Adipocyte (in vitro differentiated cells): ENCODE data around the gene CASKIN2.
"Not testable (repeated sequence)": the region's sequence is repeated elsewhere in the genome, so short reads cannot be mapped to it uniquely, and the experiment has no call there.

Experiments
- DNase-seq: peaks from one replicate; pipeline ENCODE4 v3.0.0-alpha.2; 2015; ENCODE audit warnings: low read depth
- H3K27me3 ChIP-seq: replicated peaks from 2 replicates; pipeline ENCODE4 v1.7.0; 2013; ENCODE audit warnings: mild to moderate bottlenecking, low read length, moderate library complexity; ENCODE audit not compliant: control insufficient read depth, insufficient read depth
- H3K36me3 ChIP-seq: 2 replicates; pipeline ENCODE4 v1.7.0; 2013; ENCODE audit warnings: low read length, mild to moderate bottlenecking, moderate library complexity; ENCODE audit not compliant: control insufficient read depth, insufficient read depth, severe bottlenecking
- H3K4me1 ChIP-seq: 2 replicates; pipeline ENCODE4 v1.7.0; 2013; ENCODE audit warnings: mild to moderate bottlenecking, low read length, moderate library complexity; ENCODE audit not compliant: control insufficient read depth, insufficient read depth
- H3K4me3 ChIP-seq: 2 replicates; pipeline ENCODE4 v1.7.0; 2013; ENCODE audit warnings: mild to moderate bottlenecking, low read length, moderate library complexity
- H3K9ac ChIP-seq: 2 replicates; pipeline ENCODE4 v1.7.0; 2013; ENCODE audit warnings: mild to moderate bottlenecking, low read length, moderate library complexity
- H3K9me3 ChIP-seq: 2 replicates; pipeline ENCODE4 v1.7.0; 2013; ENCODE audit warnings: mild to moderate bottlenecking, low read length, moderate library complexity; ENCODE audit not compliant: control insufficient read depth

Gene CASKIN2

GRCh38 chr17:75482098-75482942 lies 33.0 kb downstream of the CASKIN2 start:
- no peaks in the 10 kb centered on the region for H3K36me3 ChIP-seq
- H3K9me3 ChIP-seq = no peaks in the 10 kb centered on the region
- H3K27me3 ChIP-seq = no peaks in the 10 kb centered on the region

DNA sequence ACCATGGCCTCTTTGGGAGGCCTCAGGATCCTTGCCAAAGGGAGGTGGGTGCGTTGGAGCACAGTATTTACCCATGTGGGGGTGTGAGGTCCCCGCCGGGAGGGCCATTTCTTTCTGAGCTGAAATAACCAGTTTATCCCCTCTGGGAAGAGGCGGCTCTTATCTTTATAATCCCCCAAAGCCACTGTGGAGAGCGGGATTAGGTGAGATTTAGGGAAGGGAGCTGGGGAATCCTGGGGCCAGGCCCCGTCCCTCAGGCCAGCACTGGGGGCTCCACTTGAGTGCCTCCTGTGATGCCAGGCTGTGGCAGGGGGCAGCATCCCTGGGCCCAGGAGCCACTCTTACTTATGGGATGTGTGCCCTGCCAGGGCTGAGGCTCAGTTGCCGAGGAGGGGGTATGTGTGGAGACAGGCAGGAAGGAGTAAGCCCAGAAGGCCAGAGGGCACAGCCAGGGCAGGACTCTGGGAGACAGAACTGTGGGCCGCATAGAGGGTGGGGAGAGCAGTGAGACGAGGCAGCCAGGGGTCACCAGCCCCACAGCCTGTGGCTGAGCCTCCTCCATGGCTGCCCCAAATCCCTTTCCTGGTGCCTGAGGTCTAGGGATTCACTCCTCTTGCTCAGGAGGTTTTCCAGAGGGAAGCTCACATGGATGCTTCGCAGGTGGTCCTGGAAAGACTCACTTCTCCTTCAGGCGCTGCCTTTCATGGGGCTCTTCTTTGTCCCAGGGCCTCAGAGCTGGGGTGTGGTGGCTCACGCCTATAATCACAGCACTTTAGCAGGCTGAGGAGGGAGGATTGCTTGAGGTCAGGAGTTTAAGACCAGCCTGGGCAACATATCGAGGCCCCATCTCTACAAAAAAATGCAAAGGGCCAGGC lies 33.9 kb downstream of the CASKIN2 start:
- Histone ChIP-seq H3K9ac (no peak overlapping the region), H3K27me3 (no peaks in the 10 kb centered on the region), H3K4me3 (no peak overlapping the region), H3K9me3 (no peaks in the 10 kb centered on the region), H3K36me3 (no peaks in the 10 kb centered on the region), H3K4me1 (peaks cover 6% of the 10 kb centered on the region)
- DNase-seq = no peak

More at GRCh38 chr17:75482098-75482942, 33.0 kb downstream of the CASKIN2 start:
- Histone ChIP-seq H3K4me3 (no peak overlapping the region), H3K4me1 (no peaks in the 10 kb centered on the region), H3K9ac (no peak overlapping the region)
- no peak for DNase-seq

- H3K27me3 ChIP-seq = no peaks in the 10 kb centered on the region
- peaks cover 13% of the 10 kb centered on the region for H3K4me1 ChIP-seq
- H3K9ac ChIP-seq = no peak overlapping the region
- no peak for DNase-seq
- H3K9me3 ChIP-seq = no peaks in the 10 kb centered on the region
- H3K36me3 ChIP-seq = no peaks in the 10 kb centered on the region
- no peak overlapping the region for H3K4me3 ChIP-seq
Measured at GRCh38 chr17:75480281-75480680, 35.1 kb downstream of the CASKIN2 start.

GRCh38 chr17:75478508-75478907 lies 36.8 kb downstream of the CASKIN2 start:
- Histone ChIP-seq H3K9ac (no peak overlapping the region), H3K27me3 (no peaks in the 10 kb centered on the region), H3K4me3 (no peak overlapping the region), H3K9me3 (no peaks in the 10 kb centered on the region), H3K4me1 (peaks cover 13% of the 10 kb centered on the region), H3K36me3 (no peaks in the 10 kb centered on the region)
- peak; percentile 41 for DNase-seq

- peaks cover 13% of the 10 kb centered on the region for H3K4me1 ChIP-seq
- H3K36me3 ChIP-seq, DNase-seq, H3K9me3 ChIP-seq, H3K27me3 ChIP-seq, H3K9ac ChIP-seq, H3K4me3 ChIP-seq: not testable (repeated sequence)
Measured at GRCh38 chr17:75477490-75477862, 37.9 kb downstream of the CASKIN2 start.

- no peaks in the 10 kb centered on the region for H3K9me3 ChIP-seq
- peaks cover 11% of the 10 kb centered on the region for H3K36me3 ChIP-seq
- H3K4me3 ChIP-seq = no peak overlapping the region
- DNase-seq = no peak
- H3K4me1 ChIP-seq = peaks cover 13% of the 10 kb centered on the region
- H3K9ac ChIP-seq = no peak overlapping the region
- H3K27me3 ChIP-seq = no peaks in the 10 kb centered on the region
Measured at GRCh38 chr17:75476752-75477489, 38.4 kb downstream of the CASKIN2 start.

GRCh38 chr17:75476271-75476671 lies 39.1 kb downstream of the CASKIN2 start:
- no peaks in the 10 kb centered on the region for H3K27me3 ChIP-seq
- peaks cover 13% of the 10 kb centered on the region for H3K4me1 ChIP-seq
- no peaks in the 10 kb centered on the region for H3K9me3 ChIP-seq
- H3K4me3 ChIP-seq = no peak overlapping the region
- no peak overlapping the region for H3K9ac ChIP-seq
- H3K36me3 ChIP-seq = peaks cover 12% of the 10 kb centered on the region
- no peak for DNase-seq

DNA sequence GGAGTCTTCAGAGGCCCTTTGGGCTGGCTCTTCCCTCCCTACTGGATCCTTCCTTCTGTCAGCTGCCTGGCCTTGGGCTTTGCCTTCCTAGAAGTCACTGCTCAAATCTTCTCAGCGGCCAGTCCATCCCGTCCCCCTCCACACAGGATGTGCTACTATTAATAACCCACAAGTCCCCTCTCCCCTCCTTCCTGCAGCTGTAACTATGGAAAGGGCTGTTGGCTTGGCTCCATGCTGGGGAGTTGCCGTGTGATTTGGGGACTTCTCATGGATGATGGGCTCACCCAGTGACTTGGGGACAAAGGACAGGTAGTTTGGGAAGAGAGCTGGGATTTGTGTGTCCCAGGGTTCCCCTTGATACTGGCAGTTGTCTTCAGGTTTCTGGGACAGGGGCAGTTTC lies 39.5 kb downstream of the CASKIN2 start:
- Histone ChIP-seq H3K36me3 (peaks cover 12% of the 10 kb centered on the region), H3K9ac (no peak overlapping the region), H3K9me3 (no peaks in the 10 kb centered on the region), H3K4me3 (no peak overlapping the region), H3K27me3 (no peaks in the 10 kb centered on the region), H3K4me1 (peaks cover 13% of the 10 kb centered on the region)
- DNase-seq = no peak

GRCh38 chr17:75475144-75475835 lies 40.0 kb downstream of the CASKIN2 start:
- H3K9me3 ChIP-seq = no peaks in the 10 kb centered on the region
- H3K36me3 ChIP-seq = peaks cover 12% of the 10 kb centered on the region
- H3K27me3 ChIP-seq = no peaks in the 10 kb centered on the region
- no peak overlapping the region for H3K4me3 ChIP-seq
- DNase-seq = no peak
- peaks cover 13% of the 10 kb centered on the region for H3K4me1 ChIP-seq
- H3K9ac ChIP-seq = no peak overlapping the region

- H3K36me3 ChIP-seq = peaks cover 12% of the 10 kb centered on the region
- no peak overlapping the region for H3K4me3 ChIP-seq
- no peaks in the 10 kb centered on the region for H3K27me3 ChIP-seq
- peaks cover 13% of the 10 kb centered on the region for H3K4me1 ChIP-seq
- no peaks in the 10 kb centered on the region for H3K9me3 ChIP-seq
- DNase-seq = no peak
- no peak overlapping the region for H3K9ac ChIP-seq
Measured at GRCh38 chr17:75474736-75475135, 40.6 kb downstream of the CASKIN2 start.
